PC-9 (cell line): ENCODE data around the gene KXD1. TPM values are rescaled to one million over a fixed set of nuclear protein-coding genes. Genes with fewer than 3 reads are reported as not detected.

Source experiments
- BruUV-seq: library from RNA; stranded (reverse); fragments of 400-500 nt; replicated peaks from 2 replicates; lab custom pipeline; 2021; lab: Mats Ljungman, UMichigan
- CTCF ChIA-PET: fragments of 300-600 bp; sonication (Branson Sonifier 250); formaldehyde crosslinking; loops from one replicate; lab custom pipeline; 2022; ENCODE audit warnings: antibody characterized with exemption; lab: Charles Lee
- POLR2A ChIA-PET: fragments of 300-600 bp; sonication (Branson Sonifier 250); formaldehyde crosslinking; loops from one replicate; lab custom pipeline; 2022; ENCODE audit warnings: antibody characterized with exemption; ENCODE audit not compliant: unreplicated experiment; lab: Charles Lee
- DNase-seq, 2 experiments: peaks; one replicate each; pipeline versions ENCODE4 v3.0.0 to v3.0.0-alpha.2; 2015 to 2022; ENCODE audit warnings: mixed read lengths in 1 of 2
- H2AFZ ChIP-seq: fragments of 200-600 bp; sonication (generic); 2 replicates; pipeline ENCODE4 v1.8.1; 2017; ENCODE audit warnings: antibody characterized with exemption
- H3F3A ChIP-seq: fragments of 200-600 bp; sonication (generic); 2 replicates; pipeline ENCODE4 v1.8.1; 2017; ENCODE audit warnings: antibody characterized with exemption, mild to moderate bottlenecking, low read depth; ENCODE audit not compliant: insufficient read depth
- H3K27ac ChIP-seq: fragments of 200-600 bp; sonication (generic); 2 replicates; pipeline ENCODE4 v1.6.1; 2016; ENCODE audit warnings: mixed run types
- H3K27me3 ChIP-seq: fragments of 200-600 bp; sonication (generic); 2 replicates; pipeline ENCODE4 v1.6.1; 2016; ENCODE audit warnings: low read depth, mixed run types; ENCODE audit not compliant: insufficient read depth
- H3K36me3 ChIP-seq: fragments of 200-600 bp; sonication (generic); 2 replicates; pipeline ENCODE4 v1.6.1; 2016; ENCODE audit warnings: low read depth, mixed run types
- H3K4me1 ChIP-seq: fragments of 200-600 bp; sonication (generic); replicated peaks from 2 replicates; pipeline ENCODE4 v1.6.1; 2016; ENCODE audit warnings: mixed run types; ENCODE audit not compliant: insufficient read depth
- H3K4me2 ChIP-seq: fragments of 200-600 bp; sonication (generic); 2 replicates; pipeline ENCODE4 v1.6.1; 2017; ENCODE audit warnings: mixed run types
- H3K4me3 ChIP-seq: fragments of 200-600 bp; sonication (generic); 2 replicates; pipeline ENCODE4 v1.6.1; 2016; ENCODE audit warnings: mixed run types
- H3K79me2 ChIP-seq: fragments of 200-600 bp; sonication (generic); 2 replicates; pipeline ENCODE4 v1.6.1; 2017; ENCODE audit warnings: low read depth, mixed run types
- H3K9me2 ChIP-seq: fragments of 200-600 bp; sonication (generic); 2 replicates; pipeline ENCODE4 v1.8.1; 2017; ENCODE audit warnings: mild to moderate bottlenecking; ENCODE audit not compliant: insufficient read depth
- H3K9me3 ChIP-seq: fragments of 200-600 bp; sonication (generic); 2 replicates; pipeline ENCODE4 v1.8.1; 2016; ENCODE audit warnings: low read depth; ENCODE audit not compliant: insufficient read depth
- H4K20me1 ChIP-seq: fragments of 200-600 bp; sonication (generic); 2 replicates; pipeline ENCODE4 v1.8.1; 2017; ENCODE audit not compliant: insufficient read depth
- EZH2 ChIP-seq: fragments of 200-600 bp; sonication (generic); IDR thresholded peaks from 2 replicates; pipeline ENCODE4 v1.8.0; 2017; ENCODE audit warnings: antibody characterized with exemption, low read depth
- intact Hi-C: fragments of 100-400 bp; cut with micrococcal nuclease; formaldehyde crosslinking; loops from one replicate; pipeline ENCODE4 v1.10.0; 2022; ENCODE audit not compliant: unreplicated experiment
- total RNA-seq: library from RNA; stranded (reverse); gene quantifications from 2 replicates; pipeline ENCODE4 v1.2.3, GENCODE V29; 2021
- TF ChIP-seq, protein P1 (sequence below): fragments of 200-600 bp; sonication (generic); conservative IDR thresholded peaks from 2 replicates; pipeline ENCODE4 v1.6.1; 2017; ENCODE audit warnings: mixed run types, antibody characterized with exemption, mild to moderate bottlenecking, moderate library complexity

KXD1 gene
- total RNA-seq, 1 experiment from 2014 or later = 101 TPM

DNA sequence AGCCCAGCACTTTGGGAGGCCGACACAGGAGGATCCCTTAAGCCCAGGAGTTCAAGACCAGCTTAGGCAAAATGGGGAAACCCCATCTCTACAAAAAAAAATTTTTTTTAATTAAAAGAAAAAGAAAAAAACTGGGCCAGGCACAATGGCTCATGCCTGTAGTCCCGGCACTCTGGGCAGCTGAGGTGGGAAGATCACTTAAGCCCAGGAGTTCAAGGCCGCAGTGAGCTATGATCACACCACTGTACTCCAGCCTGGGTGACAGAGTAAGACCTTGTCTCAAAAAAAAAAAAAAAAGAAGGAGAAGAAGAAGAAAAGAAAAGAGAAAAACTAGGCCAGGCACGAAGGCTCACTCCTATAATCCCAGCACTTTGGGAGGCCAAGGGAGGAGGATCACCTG is 40.1 kb upstream of the KXD1 start:
- ChIA-PET POLR2A (no interaction called here), CTCF (no interaction called here)

DNA sequence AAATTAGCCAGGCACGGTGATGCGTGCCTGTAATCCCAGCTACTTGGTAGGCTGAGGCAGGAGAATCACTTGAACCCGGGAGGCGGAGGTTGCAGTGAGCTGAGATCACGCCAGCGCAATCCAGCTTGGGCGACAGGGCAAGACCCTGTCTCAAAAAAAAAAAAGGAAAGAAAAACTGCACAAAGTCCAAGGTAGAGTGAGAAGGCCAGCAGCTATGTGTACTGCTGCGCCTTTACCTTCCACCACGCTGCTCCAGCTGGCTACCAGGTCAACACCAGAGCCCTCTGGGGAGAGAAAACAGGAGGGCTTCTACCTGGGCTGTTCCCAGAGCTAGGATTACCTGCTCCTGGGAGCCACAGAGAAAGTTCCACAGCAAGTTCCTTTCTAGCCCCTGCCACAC is 39.0 kb upstream of the KXD1 start:
- Histone ChIP-seq H3K36me3 (no peaks in the 10 kb centered on the region), H3F3A (peaks cover 54% of the 10 kb centered on the region), H3K27ac (no peak overlapping the region), H3K4me3 (no peak overlapping the region), H3K9me2 (no peaks in the 10 kb centered on the region), H3K4me2 (no peak overlapping the region), H4K20me1 (peaks cover 59% of the 10 kb centered on the region), H3K4me1 (peaks cover 64% of the 10 kb centered on the region), H3K27me3 (no peaks in the 10 kb centered on the region), H2AFZ (no peak overlapping the region), H3K79me2 (peaks cover 74% of the 10 kb centered on the region), H3K9me3 (no peaks in the 10 kb centered on the region)
- POLR2A ChIA-PET = no interaction called here
- no peak for DNase-seq
- intact Hi-C loops = no loop called here
- CTCF ChIA-PET = no interaction called here
- BruUV-seq = no TSS peak
- TF ChIP-seq, protein P1, sequence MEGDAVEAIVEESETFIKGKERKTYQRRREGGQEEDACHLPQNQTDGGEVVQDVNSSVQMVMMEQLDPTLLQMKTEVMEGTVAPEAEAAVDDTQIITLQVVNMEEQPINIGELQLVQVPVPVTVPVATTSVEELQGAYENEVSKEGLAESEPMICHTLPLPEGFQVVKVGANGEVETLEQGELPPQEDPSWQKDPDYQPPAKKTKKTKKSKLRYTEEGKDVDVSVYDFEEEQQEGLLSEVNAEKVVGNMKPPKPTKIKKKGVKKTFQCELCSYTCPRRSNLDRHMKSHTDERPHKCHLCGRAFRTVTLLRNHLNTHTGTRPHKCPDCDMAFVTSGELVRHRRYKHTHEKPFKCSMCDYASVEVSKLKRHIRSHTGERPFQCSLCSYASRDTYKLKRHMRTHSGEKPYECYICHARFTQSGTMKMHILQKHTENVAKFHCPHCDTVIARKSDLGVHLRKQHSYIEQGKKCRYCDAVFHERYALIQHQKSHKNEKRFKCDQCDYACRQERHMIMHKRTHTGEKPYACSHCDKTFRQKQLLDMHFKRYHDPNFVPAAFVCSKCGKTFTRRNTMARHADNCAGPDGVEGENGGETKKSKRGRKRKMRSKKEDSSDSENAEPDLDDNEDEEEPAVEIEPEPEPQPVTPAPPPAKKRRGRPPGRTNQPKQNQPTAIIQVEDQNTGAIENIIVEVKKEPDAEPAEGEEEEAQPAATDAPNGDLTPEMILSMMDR = no peak
- no peak for TF ChIP-seq EZH2

More for the DNA sequence above, 40.1 kb upstream of the KXD1 start:
- no peak for TF ChIP-seq EZH2
- TF ChIP-seq, protein P1 = no peak
- Histone ChIP-seq H3K79me2 (peaks cover 84% of the 10 kb centered on the region), H3K27ac (no peak overlapping the region), H3K27me3 (no peaks in the 10 kb centered on the region), H3K4me2 (no peak overlapping the region), H3K4me1 (peaks cover 67% of the 10 kb centered on the region), H3F3A (peaks cover 48% of the 10 kb centered on the region), H4K20me1 (peaks cover 70% of the 10 kb centered on the region), H2AFZ (no peak overlapping the region), H3K4me3 (no peak overlapping the region), H3K9me3 (no peaks in the 10 kb centered on the region), H3K36me3 (no peaks in the 10 kb centered on the region), H3K9me2 (no peaks in the 10 kb centered on the region)
- BruUV-seq = no TSS peak
- no peak for DNase-seq
- intact Hi-C loops = no loop called here

DNA sequence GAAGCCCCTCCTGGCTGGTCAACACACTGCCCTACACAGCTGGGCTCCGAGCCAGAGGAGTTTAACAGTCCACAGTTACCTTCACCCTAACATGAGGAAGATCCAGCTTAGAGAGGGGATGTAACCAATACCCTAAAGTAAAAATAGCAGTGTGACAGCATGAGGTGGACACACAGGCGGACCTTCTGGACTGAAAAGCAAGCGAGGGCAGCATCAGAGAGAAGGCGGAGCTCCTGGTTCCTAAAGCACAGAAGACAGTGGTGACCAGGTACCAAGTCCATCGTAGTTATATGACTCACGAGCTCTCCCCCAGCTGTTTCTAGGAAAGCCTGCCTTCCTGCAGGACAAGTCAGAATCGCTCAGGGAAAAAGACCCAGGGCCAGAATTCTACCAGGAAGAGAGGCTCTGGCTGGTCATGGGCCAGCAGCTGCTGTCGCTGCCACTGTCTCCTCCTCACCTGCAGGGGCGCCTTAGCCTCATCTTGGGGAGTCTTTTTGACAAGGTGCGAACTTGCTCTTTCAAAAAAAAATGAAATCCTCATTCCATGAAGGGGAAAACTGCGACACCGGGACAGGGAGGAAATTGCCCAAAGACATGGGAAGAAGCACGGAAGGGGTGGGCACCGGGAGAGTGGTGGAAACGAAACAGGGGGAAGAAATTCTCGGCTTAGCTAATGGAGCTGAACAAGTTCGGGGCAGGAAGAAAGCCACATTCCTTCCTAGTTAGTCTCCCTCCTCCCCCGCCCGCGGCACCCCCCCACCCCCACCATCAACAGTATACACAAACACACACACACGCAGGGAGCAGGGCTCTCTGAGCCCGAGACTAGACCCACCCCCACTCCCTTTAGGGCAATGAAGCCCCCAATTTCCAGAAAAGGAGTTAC is 37.5 kb upstream of the KXD1 start:
- intact Hi-C loops = loop anchor here (5.0 kb wide), 1 partner anchor 53 kb away; no protein-coding TSS in a partner anchor

More for the DNA sequence above, 37.5 kb upstream of the KXD1 start:
- no peak for TF ChIP-seq EZH2
- TF ChIP-seq, protein P1 = peak; percentile 88
- CTCF ChIA-PET = interaction anchor here (0.6 to 1.1 kb wide), 3 partner anchors 13 to 325 kb away, joined by 3 to 5 read pairs (median 3); no protein-coding TSS in a partner anchor
- Histone ChIP-seq H2AFZ (peak overlapping the region; percentile 84), H4K20me1 (peaks cover 45% of the 10 kb centered on the region), H3F3A (peaks cover 43% of the 10 kb centered on the region), H3K9me3 (no peaks in the 10 kb centered on the region), H3K4me3 (peak overlapping the region; percentile 94), H3K27me3 (no peaks in the 10 kb centered on the region), H3K79me2 (peaks cover 61% of the 10 kb centered on the region), H3K27ac (peak overlapping the region; percentile 75), H3K9me2 (no peaks in the 10 kb centered on the region), H3K4me2 (peak overlapping the region; percentile 95), H3K4me1 (peaks cover 49% of the 10 kb centered on the region), H3K36me3 (no peaks in the 10 kb centered on the region)
- BruUV-seq = TSS peak; percentile 44
- POLR2A ChIA-PET = interaction anchor here (0.6 to 1.1 kb wide), 4 partner anchors 24 to 51 kb away, joined by 3 to 8 read pairs (median 3); partner anchors contain the start of gene UBA52
- peak; percentile 82 to 88 for DNase-seq
